ENCODE data around the gene C9. TPM values are rescaled to one million over a fixed set of nuclear protein-coding genes. Genes with fewer than 3 reads are reported as not detected.
"Not testable (repeated sequence)": the region's sequence is repeated elsewhere in the genome, so short reads cannot be mapped to it uniquely, and the experiment has no call there.

C9 gene
- total and polyA plus RNA-seq, 2 of the 4 experiments (the other 2 are of a cell fraction), result not detected

- H3K27me3 ChIP-seq (ENCODE audit: control insufficient read depth, insufficient read depth, low read length), result peaks cover 8% of the 10 kb centered on the region; the same call in 1 of the 2 replicates
- ChIA-PET POLR2A (ENCODE audit: unreplicated experiment) (no interaction called here), CTCF (interaction anchor here (1.4 kb wide), 1 partner anchor 18 kb away, joined by 4 read pairs; no protein-coding TSS in a partner anchor)
- no peak overlapping the region for H2BK20ac ChIP-seq (ENCODE audit: low read depth, low read length)
- no peak overlapping the region for H3K14ac ChIP-seq (replicated peaks; ENCODE audit: low read depth, low read length)
- TF ChIP-seq POLR2A (IDR thresholded peaks at IDR 0.05; ENCODE audit: low read depth, low read length), result no peak
- no peak for TF ChIP-seq NFE2L2 (IDR thresholded peaks at IDR 0.05; ENCODE audit: low read depth, low read length)
- TF ChIP-seq MAFK (IDR thresholded peaks at IDR 0.05; ENCODE audit: low read depth, low read length), result no peak
- no peak for TF ChIP-seq FOS (IDR thresholded peaks at IDR 0.05; ENCODE audit: low read depth, low read length)
- peak; percentile 52 for TF ChIP-seq CEBPB (IDR thresholded peaks at IDR 0.05; ENCODE audit: low read depth, low read length)
- TF ChIP-seq SMC3 (IDR thresholded peaks at IDR 0.05; ENCODE audit: low read depth, low read length), result no peak
- H2BK5ac ChIP-seq (ENCODE audit: low read depth, low read length, poor library complexity, severe bottlenecking), result no peak overlapping the region
- no peaks in the 10 kb centered on the region for H3K9me1 ChIP-seq (ENCODE audit: insufficient read depth, low read length)
- no peak overlapping the region for H4K8ac ChIP-seq (ENCODE audit: low read depth in 2 of 2, low read length in 2 of 2)
- H3K4me1 ChIP-seq (ENCODE audit: control insufficient read depth, insufficient read depth, low read length), result no peaks in the 10 kb centered on the region
- H2BK120ac ChIP-seq (ENCODE audit: low read depth, low read length), result no peak overlapping the region
- H3K36me3 ChIP-seq (ENCODE audit: control insufficient read depth, insufficient read depth, low read length), result no peaks in the 10 kb centered on the region
- no peak for DNase-seq
- H2AK5ac ChIP-seq (ENCODE audit: low read depth, low read length), result no peak overlapping the region
- no peak overlapping the region for H2AK9ac ChIP-seq (replicated peaks; ENCODE audit: low read depth, low read length, poor library complexity)
- H3K56ac ChIP-seq (ENCODE audit: extremely low read depth, insufficient read depth, low read length), result no peak overlapping the region
- H4K5ac ChIP-seq (ENCODE audit: low read depth, low read length), result no peak overlapping the region
- ATAC-seq (ENCODE audit: low read depth), result no peak
- no peak overlapping the region for H2AFZ ChIP-seq (replicated peaks; ENCODE audit: low read length, poor library complexity)
- intact Hi-C loops (cut with micrococcal nuclease), result no loop called here
- H3K18ac ChIP-seq (ENCODE audit: low read depth, low read length), result no peak overlapping the region
- no peak overlapping the region for H3K23ac ChIP-seq (ENCODE audit: low read depth, low read length)
- no peak overlapping the region for H4K91ac ChIP-seq (ENCODE audit: insufficient read depth, low read depth, low read length)
- H2BK15ac ChIP-seq (ENCODE audit: low read depth, low read length), result no peak overlapping the region
- no CpG with 5 or more reads among the region's 3 CpGs for WGBS, 2 experiments (ENCODE audit: extremely low coverage in 2 of 2, insufficient read length in 1 of 2)
- no peak overlapping the region for H3K4me3 ChIP-seq (ENCODE audit: insufficient read depth, low read depth, low read length)
- dilution Hi-C loops (cut with HindIII; ENCODE audit: low sequenced_read_pairs, unreplicated experiment), result no loop called here
- in situ Hi-C loops (cut with MboI; ENCODE audit: low sequenced_read_pairs), result no loop called here
- H3K4ac ChIP-seq (ENCODE audit: low read depth, low read length), result no peak overlapping the region
- H3K4me2 ChIP-seq (ENCODE audit: low read depth, low read length), result no peak overlapping the region
- H3K9ac ChIP-seq (ENCODE audit: low read depth, low read length), result no peak overlapping the region
- BruUV-seq (replicated peaks), result no TSS peak
- no peaks in the 10 kb centered on the region for H3K9me3 ChIP-seq (ENCODE audit: control insufficient read depth, insufficient read depth, low read length)
- no peaks in the 10 kb centered on the region for H3K79me1 ChIP-seq (ENCODE audit: low read depth in 1 of 2, low read length in 2 of 2)
- no peak overlapping the region for H3K27ac ChIP-seq (ENCODE audit: insufficient read depth, low read length)
- no peaks in the 10 kb centered on the region for H4K20me1 ChIP-seq (ENCODE audit: insufficient read depth, low read length)
Observed at GRCh38 chr5:39235648-39236047, 128.6 kb downstream of the C9 start.

- H3K27me3 ChIP-seq (ENCODE audit: control insufficient read depth, insufficient read depth, low read length); BruUV-seq (replicated peaks); DNase-seq; H4K5ac ChIP-seq (ENCODE audit: low read depth, low read length); H2BK20ac ChIP-seq (ENCODE audit: low read depth, low read length); dilution Hi-C loops (cut with HindIII; ENCODE audit: low sequenced_read_pairs, unreplicated experiment); H3K18ac ChIP-seq (ENCODE audit: low read depth, low read length); H4K91ac ChIP-seq (ENCODE audit: insufficient read depth, low read depth, low read length); H2BK15ac ChIP-seq (ENCODE audit: low read depth, low read length); ATAC-seq (ENCODE audit: low read depth); H4K8ac ChIP-seq (ENCODE audit: low read depth in 2 of 2, low read length in 2 of 2); H3K4ac ChIP-seq (ENCODE audit: low read depth, low read length); H3K9me1 ChIP-seq (ENCODE audit: insufficient read depth, low read length); H3K9me3 ChIP-seq (ENCODE audit: control insufficient read depth, insufficient read depth, low read length); H2AK9ac ChIP-seq (replicated peaks; ENCODE audit: low read depth, low read length, poor library complexity); H2BK5ac ChIP-seq (ENCODE audit: low read depth, low read length, poor library complexity, severe bottlenecking); H2AK5ac ChIP-seq (ENCODE audit: low read depth, low read length); H3K14ac ChIP-seq (replicated peaks; ENCODE audit: low read depth, low read length); H3K79me1 ChIP-seq (ENCODE audit: low read depth in 1 of 2, low read length in 2 of 2); in situ Hi-C loops (cut with MboI; ENCODE audit: low sequenced_read_pairs); H3K4me1 ChIP-seq (ENCODE audit: control insufficient read depth, insufficient read depth, low read length); H3K4me2 ChIP-seq (ENCODE audit: low read depth, low read length); H2AFZ ChIP-seq (replicated peaks; ENCODE audit: low read length, poor library complexity); H3K9ac ChIP-seq (ENCODE audit: low read depth, low read length); H2BK120ac ChIP-seq (ENCODE audit: low read depth, low read length); H4K20me1 ChIP-seq (ENCODE audit: insufficient read depth, low read length); H3K23ac ChIP-seq (ENCODE audit: low read depth, low read length); H3K27ac ChIP-seq (ENCODE audit: insufficient read depth, low read length); H3K56ac ChIP-seq (ENCODE audit: extremely low read depth, insufficient read depth, low read length); H3K4me3 ChIP-seq (ENCODE audit: insufficient read depth, low read depth, low read length); POLR2A ChIA-PET (ENCODE audit: unreplicated experiment); intact Hi-C loops (cut with micrococcal nuclease); H3K36me3 ChIP-seq (ENCODE audit: control insufficient read depth, insufficient read depth, low read length): not testable (repeated sequence)
- CTCF ChIA-PET, result interaction anchor here (0.6 to 1.4 kb wide), 2 partner anchors 13 to 17 kb away, joined by 4 read pairs; no protein-coding TSS in a partner anchor
- WGBS, 2 experiments (ENCODE audit: extremely low coverage in 2 of 2, insufficient read length in 1 of 2), result no CpG with 5 or more reads among the region's 1 CpG
Observed at GRCh38 chr5:39234494-39234893, 129.8 kb downstream of the C9 start.
